Ectodermal cell (in vitro differentiated cells): ENCODE measurements around the gene TCF3.

Experiments used
- H3K27ac ChIP-seq: 2 replicates; pipeline ENCODE4 v1.7.0; 2013; ENCODE audit warnings: mild to moderate bottlenecking, low read depth, low read length; ENCODE audit not compliant: insufficient read depth, poor library complexity, severe bottlenecking
- H3K27me3 ChIP-seq: 2 replicates; pipeline ENCODE4 v1.7.0; 2013; ENCODE audit warnings: mild to moderate bottlenecking, low read length; ENCODE audit not compliant: insufficient read depth, control insufficient read depth, poor library complexity, severe bottlenecking
- H3K36me3 ChIP-seq: one replicate; pipeline ENCODE4 v1.7.0; 2013; ENCODE audit warnings: low read length; ENCODE audit not compliant: control insufficient read depth, insufficient read depth
- H3K4me1 ChIP-seq: one replicate; pipeline ENCODE4 v1.7.0; 2013; ENCODE audit warnings: low read length; ENCODE audit not compliant: control insufficient read depth, insufficient read depth
- H3K4me3 ChIP-seq: 2 replicates; pipeline ENCODE4 v1.7.0; 2013; ENCODE audit warnings: low read depth, low read length, control low read depth; ENCODE audit not compliant: insufficient read depth
- H3K9me3 ChIP-seq: 2 replicates; pipeline ENCODE4 v1.7.0; 2013; ENCODE audit warnings: mild to moderate bottlenecking, low read length, moderate library complexity; ENCODE audit not compliant: control insufficient read depth
- WGBS, 2 experiments: methylation state at CpG; one replicate each; pipeline ENCODE4 v1.1.7; 2013; ENCODE audit warnings: missing lambda C conversion rate in 2 of 2; 5-methylcytosine and 5-hydroxymethylcytosine counted together

Gene TCF3

GRCh38 chr19:1650650-1651567 is 1.5 kb downstream of the TCF3 start:
- Histone ChIP-seq H3K27ac (peak overlapping the region; percentile 92), H3K27me3 (no peaks in the 10 kb centered on the region), H3K4me1 (peaks cover 14% of the 10 kb centered on the region), H3K4me3 (peak overlapping the region; percentile 59), H3K9me3 (no peaks in the 10 kb centered on the region), H3K36me3 (peaks cover 30% of the 10 kb centered on the region)
- WGBS, 2 experiments: 1 to 3% methylated on average over 36 of the region's 36 CpGs

GRCh38 chr19:1649706-1650649 is 2.4 kb downstream of the TCF3 start:
- peaks cover 14% of the 10 kb centered on the region for H3K4me1 ChIP-seq
- no peaks in the 10 kb centered on the region for H3K27me3 ChIP-seq
- WGBS, 2 experiments: 83 to 84% methylated on average over 20 of the region's 20 CpGs
- no peaks in the 10 kb centered on the region for H3K9me3 ChIP-seq
- peaks cover 39% of the 10 kb centered on the region for H3K36me3 ChIP-seq
- H3K4me3 ChIP-seq: peak overlapping the region; percentile 59
- peak overlapping the region; percentile 30 for H3K27ac ChIP-seq

DNA sequence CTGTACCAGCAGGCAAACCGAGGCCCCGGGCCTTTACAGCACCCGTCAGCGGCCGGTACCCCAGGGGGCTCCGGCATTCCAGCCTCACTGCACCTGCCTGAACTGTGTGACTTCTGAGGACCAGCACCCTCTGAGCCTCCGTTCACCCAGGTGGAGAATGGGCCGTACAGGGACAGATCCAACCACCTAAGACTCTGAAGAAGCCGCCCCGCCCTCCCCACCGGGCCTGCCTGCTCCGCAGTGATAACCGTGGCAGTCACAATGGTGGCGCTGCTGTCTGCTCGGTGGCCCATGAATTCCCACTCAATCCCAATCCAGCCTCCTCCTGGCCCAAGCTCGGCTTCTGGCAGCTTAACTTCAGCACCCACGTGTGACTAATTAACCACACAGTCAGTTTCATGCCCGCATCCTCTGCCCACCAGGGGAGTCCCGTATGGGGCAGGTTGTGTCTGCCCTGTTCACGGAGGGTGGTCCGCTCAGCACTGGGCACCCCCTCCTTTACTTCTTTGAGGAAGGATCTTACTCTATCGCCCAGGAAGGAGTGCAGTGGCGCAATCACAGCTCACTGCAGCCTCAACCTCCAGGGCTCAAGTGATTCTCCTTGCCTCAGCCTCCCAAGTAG is 3.4 kb downstream of the TCF3 start:
- WGBS, 2 experiments: 92% methylated on average over 23 of the region's 23 CpGs
- no peaks in the 10 kb centered on the region for H3K27me3 ChIP-seq
- H3K27ac ChIP-seq: no peak overlapping the region
- peaks cover 14% of the 10 kb centered on the region for H3K4me1 ChIP-seq
- H3K36me3 ChIP-seq: peaks cover 47% of the 10 kb centered on the region
- H3K4me3 ChIP-seq: no peak overlapping the region
- no peaks in the 10 kb centered on the region for H3K9me3 ChIP-seq

- H3K36me3 ChIP-seq: peaks cover 49% of the 10 kb centered on the region
- no peak overlapping the region for H3K27ac ChIP-seq
- no peaks in the 10 kb centered on the region for H3K9me3 ChIP-seq
- peaks cover 14% of the 10 kb centered on the region for H3K4me1 ChIP-seq
- 93 to 94% methylated on average over 8 to 10 of the region's 10 CpGs for WGBS, 2 experiments
- no peaks in the 10 kb centered on the region for H3K27me3 ChIP-seq
- no peak overlapping the region for H3K4me3 ChIP-seq
Observed at GRCh38 chr19:1648459-1648849, 4.0 kb downstream of the TCF3 start.

- peaks cover 50% of the 10 kb centered on the region for H3K36me3 ChIP-seq
- no peak overlapping the region for H3K4me3 ChIP-seq
- no peak overlapping the region for H3K27ac ChIP-seq
- 94 to 95% methylated on average over 41 of the region's 41 CpGs for WGBS, 2 experiments
- H3K27me3 ChIP-seq: no peaks in the 10 kb centered on the region
- no peaks in the 10 kb centered on the region for H3K9me3 ChIP-seq
- H3K4me1 ChIP-seq: peaks cover 14% of the 10 kb centered on the region
Observed at GRCh38 chr19:1647501-1648458, 4.6 kb downstream of the TCF3 start.

DNA sequence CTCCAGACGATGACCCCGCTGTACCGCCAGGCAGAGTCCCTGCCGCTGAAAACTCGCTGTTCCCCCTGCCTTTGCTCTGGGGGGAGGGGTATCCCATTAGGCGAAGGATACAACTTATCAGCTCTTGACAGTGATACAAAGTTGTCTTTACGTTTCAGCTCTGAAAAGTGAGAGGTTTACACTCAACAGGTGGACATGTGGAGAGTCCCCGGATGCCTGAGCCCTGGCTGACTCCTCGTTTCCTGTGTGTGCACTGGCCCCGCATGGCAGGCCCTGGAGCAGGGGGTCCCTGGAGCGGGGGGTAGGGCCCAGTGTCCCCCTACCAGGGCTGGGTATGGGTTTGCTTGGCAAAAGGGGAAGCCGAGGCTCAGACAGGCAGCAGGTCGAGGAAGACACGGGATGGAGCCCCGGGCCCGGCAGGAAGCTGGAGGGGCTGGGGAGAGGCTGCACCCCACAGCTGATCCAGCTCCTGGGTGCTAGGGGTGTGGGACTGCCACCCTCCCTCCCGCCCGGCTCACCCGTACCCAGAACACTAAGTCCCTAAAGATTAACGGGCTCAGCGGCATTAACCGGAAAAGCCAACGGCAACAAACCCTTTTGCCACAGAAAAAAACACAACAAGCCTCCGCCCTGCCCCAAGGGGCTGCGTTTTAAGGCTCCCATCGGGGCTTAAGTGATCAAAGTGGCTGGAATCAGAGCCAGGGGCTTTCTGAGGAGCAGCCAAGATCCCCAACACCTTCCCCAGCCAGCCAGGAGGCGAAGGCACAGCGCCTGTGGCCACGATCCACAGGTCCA is 5.6 kb downstream of the TCF3 start:
- Histone ChIP-seq H3K4me3 (no peak overlapping the region), H3K27ac (no peak overlapping the region), H3K27me3 (no peaks in the 10 kb centered on the region), H3K9me3 (no peaks in the 10 kb centered on the region), H3K4me1 (peaks cover 14% of the 10 kb centered on the region), H3K36me3 (peaks cover 59% of the 10 kb centered on the region)
- WGBS, 2 experiments: 95 to 96% methylated on average over 29 of the region's 29 CpGs

GRCh38 chr19:1646149-1646548 is 6.3 kb downstream of the TCF3 start:
- H3K4me1 ChIP-seq: peaks cover 14% of the 10 kb centered on the region
- H3K36me3 ChIP-seq: peaks cover 63% of the 10 kb centered on the region
- no peak overlapping the region for H3K4me3 ChIP-seq
- H3K27ac ChIP-seq: peak overlapping the region; percentile 8
- 95% methylated on average over 24 of the region's 24 CpGs for WGBS, 2 experiments
- no peaks in the 10 kb centered on the region for H3K27me3 ChIP-seq
- H3K9me3 ChIP-seq: no peaks in the 10 kb centered on the region

GRCh38 chr19:1645299-1645698 is 7.1 kb downstream of the TCF3 start:
- Histone ChIP-seq H3K27me3 (no peaks in the 10 kb centered on the region), H3K4me3 (no peak overlapping the region), H3K27ac (no peak overlapping the region), H3K36me3 (peaks cover 64% of the 10 kb centered on the region), H3K4me1 (peaks cover 13% of the 10 kb centered on the region), H3K9me3 (no peaks in the 10 kb centered on the region)
- 95% methylated on average over 23 of the region's 23 CpGs for WGBS, 2 experiments

- no peaks in the 10 kb centered on the region for H3K9me3 ChIP-seq
- no peaks in the 10 kb centered on the region for H3K27me3 ChIP-seq
- no peak overlapping the region for H3K4me3 ChIP-seq
- H3K36me3 ChIP-seq: peaks cover 63% of the 10 kb centered on the region
- H3K27ac ChIP-seq: no peak overlapping the region
- peaks cover 3% of the 10 kb centered on the region for H3K4me1 ChIP-seq
- WGBS, 2 experiments: 94 to 96% methylated on average over 16 of the region's 16 CpGs
Observed at GRCh38 chr19:1644070-1644469, 8.3 kb downstream of the TCF3 start.
